HG03354 (cell line): ENCODE results near the gene ZBED1.
"Not testable (repeated sequence)": the region's sequence is repeated elsewhere in the genome, so short reads cannot be mapped to it uniquely, and the experiment has no call there.

Experiments used
- ATAC-seq: cut with Tn5 transposase; IDR thresholded peaks from one replicate; pipeline ENCODE4 v1.9.1; 2021; ENCODE audit warnings: mild to moderate bottlenecking; ENCODE audit not compliant: unreplicated experiment, poor library complexity, severe bottlenecking

ZBED1 gene

GRCh38 chrX:2500091-2500802 lies 529 bp downstream of the ZBED1 start:
- ATAC-seq: peak; percentile 58

- ATAC-seq: no peak
Measured at GRCh38 chrX:2499507-2499906, 1.3 kb downstream of the ZBED1 start.

GRCh38 chrX:2498781-2499302 lies 1.9 kb downstream of the ZBED1 start:
- no peak for ATAC-seq

GRCh38 chrX:2497961-2498780 lies 2.6 kb downstream of the ZBED1 start:
- no peak for ATAC-seq

GRCh38 chrX:2495595-2495994 lies 5.2 kb downstream of the ZBED1 start:
- no peak for ATAC-seq

- no peak for ATAC-seq
Measured at GRCh38 chrX:2492531-2493218, 8.1 kb downstream of the ZBED1 start.

- ATAC-seq: no peak
Measured at GRCh38 chrX:2490634-2491033, 10.1 kb downstream of the ZBED1 start.

GRCh38 chrX:2489446-2490445 lies 11.0 kb downstream of the ZBED1 start:
- no peak for ATAC-seq

- ATAC-seq: no peak
Measured at GRCh38 chrX:2488621-2489285, 12.0 kb downstream of the ZBED1 start.

GRCh38 chrX:2487366-2487765 lies 13.4 kb downstream of the ZBED1 start:
- ATAC-seq: no peak

GRCh38 chrX:2486476-2487133 lies 14.2 kb downstream of the ZBED1 start:
- no peak for ATAC-seq

- no peak for ATAC-seq
Measured at GRCh38 chrX:2485789-2486345, 14.9 kb downstream of the ZBED1 start.

GRCh38 chrX:2484721-2485648 lies 15.8 kb downstream of the ZBED1 start:
- ATAC-seq: no peak

GRCh38 chrX:2484256-2484655 lies 16.5 kb downstream of the ZBED1 start:
- no peak for ATAC-seq

GRCh38 chrX:2483398-2484060 lies 17.2 kb downstream of the ZBED1 start:
- no peak for ATAC-seq

- not testable (repeated sequence) for ATAC-seq
Measured at GRCh38 chrX:2481597-2481996, 19.2 kb downstream of the ZBED1 start.
